Measurements from ENCODE around the gene STXBP4. TPM values are rescaled to one million over a fixed set of nuclear protein-coding genes. Genes with fewer than 3 reads are reported as not detected.

The STXBP4 gene
- polyA plus RNA-seq, 1 donor (not counting 4 experiments of a cell fraction or from before 2014, with no cell fraction given) = 4.2 TPM

DNA sequence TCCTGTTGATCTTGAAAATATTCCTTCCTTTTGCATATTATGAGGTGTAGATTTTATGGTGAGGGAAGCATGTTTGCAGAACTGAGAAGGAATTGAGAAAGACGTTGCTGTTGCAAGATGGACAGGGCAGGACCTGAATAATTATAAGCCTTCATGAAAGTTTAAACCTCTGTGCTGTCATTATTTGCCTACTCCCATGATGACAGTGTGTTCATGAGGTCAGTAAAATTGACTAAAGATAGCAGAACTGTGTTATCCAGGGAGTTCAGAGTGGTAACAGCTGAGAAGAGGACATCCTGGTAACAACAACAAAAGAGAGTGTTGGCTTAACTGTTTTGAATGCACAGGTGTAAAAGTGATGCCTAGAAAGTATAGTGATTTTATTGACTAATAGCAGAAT lies 250.9 kb downstream of the STXBP4 start:
- no peaks in the 10 kb centered on the region for H3K9me1 ChIP-seq (ENCODE audit: control insufficient read depth, extremely low read depth, insufficient read depth, low read length)
- no peaks in the 10 kb centered on the region for H3K36me3 ChIP-seq (ENCODE audit: control insufficient read depth in 2 of 2, extremely low read depth in 1 of 2, insufficient read depth in 2 of 2, low read length in 2 of 2)
- H3K4me2 ChIP-seq (ENCODE audit: control insufficient read depth, extremely low read depth, insufficient read depth, low read depth, low read length) = no peak overlapping the region
- dilution Hi-C loops (cut with MboI; ENCODE audit: extremely low pct_ligation_motif_present, low sequenced_read_pairs) = no loop called here
- FAIRE-seq = no peak
- no peak overlapping the region for H3K27ac ChIP-seq (ENCODE audit: control insufficient read depth, insufficient read depth, low read length)
- DNase-seq (ENCODE audit: low read depth, low spot score) = no peak
- no peaks in the 10 kb centered on the region for H4K20me1 ChIP-seq (ENCODE audit: control insufficient read depth, extremely low read depth, insufficient read depth, low read length)
- no peak overlapping the region for H3K4me3 ChIP-seq (ENCODE audit: control insufficient read depth in 2 of 3, extremely low read depth in 1 of 3, insufficient read depth in 2 of 3, low read depth in 1 of 3, low read length in 3 of 3)
- H3K27me3 ChIP-seq (ENCODE audit: control insufficient read depth, extremely low read depth, insufficient read depth, low read length) = no peaks in the 10 kb centered on the region
- TF ChIP-seq, protein P1, sequence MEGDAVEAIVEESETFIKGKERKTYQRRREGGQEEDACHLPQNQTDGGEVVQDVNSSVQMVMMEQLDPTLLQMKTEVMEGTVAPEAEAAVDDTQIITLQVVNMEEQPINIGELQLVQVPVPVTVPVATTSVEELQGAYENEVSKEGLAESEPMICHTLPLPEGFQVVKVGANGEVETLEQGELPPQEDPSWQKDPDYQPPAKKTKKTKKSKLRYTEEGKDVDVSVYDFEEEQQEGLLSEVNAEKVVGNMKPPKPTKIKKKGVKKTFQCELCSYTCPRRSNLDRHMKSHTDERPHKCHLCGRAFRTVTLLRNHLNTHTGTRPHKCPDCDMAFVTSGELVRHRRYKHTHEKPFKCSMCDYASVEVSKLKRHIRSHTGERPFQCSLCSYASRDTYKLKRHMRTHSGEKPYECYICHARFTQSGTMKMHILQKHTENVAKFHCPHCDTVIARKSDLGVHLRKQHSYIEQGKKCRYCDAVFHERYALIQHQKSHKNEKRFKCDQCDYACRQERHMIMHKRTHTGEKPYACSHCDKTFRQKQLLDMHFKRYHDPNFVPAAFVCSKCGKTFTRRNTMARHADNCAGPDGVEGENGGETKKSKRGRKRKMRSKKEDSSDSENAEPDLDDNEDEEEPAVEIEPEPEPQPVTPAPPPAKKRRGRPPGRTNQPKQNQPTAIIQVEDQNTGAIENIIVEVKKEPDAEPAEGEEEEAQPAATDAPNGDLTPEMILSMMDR (optimal IDR thresholded peaks at IDR 0.05 in 1 of 3, IDR thresholded peaks at IDR 0.05 in 1 of 3, conservative IDR thresholded peaks at IDR 0.05 in 1 of 3; ENCODE audit: extremely low read depth in 1 of 3, insufficient read depth in 2 of 3, low read length in 3 of 3) = no peak
- no peak for TF ChIP-seq EZH2 (IDR thresholded peaks at IDR 0.05; ENCODE audit: low read length)
- H3K79me2 ChIP-seq (ENCODE audit: control insufficient read depth, insufficient read depth, low read length) = no peaks in the 10 kb centered on the region
- no peak overlapping the region for H2AFZ ChIP-seq (ENCODE audit: control insufficient read depth, low read length)
- H3K4me1 ChIP-seq (ENCODE audit: control insufficient read depth, extremely low read depth, insufficient read depth, low read length) = no peaks in the 10 kb centered on the region
- H3K9me3 ChIP-seq (ENCODE audit: control insufficient read depth, low read depth, low read length) = no peaks in the 10 kb centered on the region
- H3K9ac ChIP-seq (ENCODE audit: control insufficient read depth, extremely low read depth, insufficient read depth, low read length) = no peak overlapping the region

DNA sequence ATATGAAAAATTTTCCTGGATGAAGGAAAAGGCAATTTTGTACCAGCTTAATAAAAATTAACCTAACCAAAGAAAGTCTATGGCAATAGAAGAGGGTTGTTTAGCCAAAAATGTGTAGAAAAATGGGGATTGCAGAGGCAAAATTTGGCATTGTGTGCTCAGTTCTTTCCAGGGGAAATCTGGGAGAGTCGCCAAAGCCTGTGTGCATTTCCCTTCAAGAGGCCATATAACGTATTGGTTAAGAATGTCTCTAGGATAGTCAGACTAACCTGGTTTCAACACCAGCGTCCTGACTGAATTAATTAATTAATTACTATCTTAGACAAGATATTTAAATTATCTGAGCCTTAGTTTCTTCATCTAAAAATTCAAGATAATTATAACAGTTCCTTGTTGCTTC lies 251.4 kb downstream of the STXBP4 start:
- no peaks in the 10 kb centered on the region for H4K20me1 ChIP-seq (ENCODE audit: control insufficient read depth, extremely low read depth, insufficient read depth, low read length)
- no peak overlapping the region for H3K9ac ChIP-seq (ENCODE audit: control insufficient read depth, extremely low read depth, insufficient read depth, low read length)
- no peak overlapping the region for H3K27ac ChIP-seq (ENCODE audit: control insufficient read depth, insufficient read depth, low read length)
- no peak overlapping the region for H3K4me2 ChIP-seq (ENCODE audit: control insufficient read depth, extremely low read depth, insufficient read depth, low read depth, low read length)
- no peaks in the 10 kb centered on the region for H3K9me3 ChIP-seq (ENCODE audit: control insufficient read depth, low read depth, low read length)
- no peak overlapping the region for H2AFZ ChIP-seq (ENCODE audit: control insufficient read depth, low read length)
- H3K4me3 ChIP-seq (ENCODE audit: control insufficient read depth in 2 of 3, extremely low read depth in 1 of 3, insufficient read depth in 2 of 3, low read depth in 1 of 3, low read length in 3 of 3) = no peak overlapping the region
- H3K79me2 ChIP-seq (ENCODE audit: control insufficient read depth, insufficient read depth, low read length) = no peaks in the 10 kb centered on the region
- no peaks in the 10 kb centered on the region for H3K36me3 ChIP-seq (ENCODE audit: control insufficient read depth in 2 of 2, extremely low read depth in 1 of 2, insufficient read depth in 2 of 2, low read length in 2 of 2)
- H3K27me3 ChIP-seq (ENCODE audit: control insufficient read depth, extremely low read depth, insufficient read depth, low read length) = no peaks in the 10 kb centered on the region
- no peaks in the 10 kb centered on the region for H3K4me1 ChIP-seq (ENCODE audit: control insufficient read depth, extremely low read depth, insufficient read depth, low read length)
- no peak for DNase-seq (ENCODE audit: low read depth, low spot score)
- no peak for FAIRE-seq
- H3K9me1 ChIP-seq (ENCODE audit: control insufficient read depth, extremely low read depth, insufficient read depth, low read length) = no peaks in the 10 kb centered on the region
- TF ChIP-seq EZH2 (IDR thresholded peaks at IDR 0.05; ENCODE audit: low read length) = no peak
- TF ChIP-seq, protein P1 (optimal IDR thresholded peaks at IDR 0.05 in 1 of 3, IDR thresholded peaks at IDR 0.05 in 1 of 3, conservative IDR thresholded peaks at IDR 0.05 in 1 of 3; ENCODE audit: extremely low read depth in 1 of 3, insufficient read depth in 2 of 3, low read length in 3 of 3) = no peak
- dilution Hi-C loops (cut with MboI; ENCODE audit: extremely low pct_ligation_motif_present, low sequenced_read_pairs) = no loop called here

Small RNAs within 50 kb of the gene (small RNA-seq; reads per million reads assigned to genes)
- gene AC007485.1 (ENCODE audit: insufficient read length in 3 of 3, low read depth in 3 of 3, low replicate concordance in 1 of 3) = 0 reads per million in 3 experiments

Other genes starting within 250 kb of the STXBP4 start
- gene TOM1L1, start 67.9 kb upstream of the STXBP4 start, polyA plus RNA-seq = 66.5 to 90.1 TPM (median 78.6 TPM) in 3 replicates
- 31.3 to 39.7 TPM (median 36.3 TPM) in 3 replicates for gene COX11, start 111 bp upstream of the STXBP4 start, polyA plus RNA-seq